ENCODE results near the gene SALL1.

- no peak for TF ChIP-seq EP300 (conservative IDR thresholded peaks at IDR 0.05; ENCODE audit: poor library complexity, severe bottlenecking)
- TF ChIP-seq CTCF (IDR thresholded peaks at IDR 0.05; ENCODE audit: poor library complexity, severe bottlenecking) = no peak
- no peak for TF ChIP-seq RAD21 (conservative IDR thresholded peaks at IDR 0.05)
- TF ChIP-seq TAF1 (IDR thresholded peaks at IDR 0.05; ENCODE audit: low read depth) = no peak
- no peak for TF ChIP-seq SMC3 (conservative IDR thresholded peaks at IDR 0.05; ENCODE audit: poor library complexity)
- no peak for TF ChIP-seq POLR2AphosphoS5 (IDR thresholded peaks at IDR 0.05)
- TF ChIP-seq REST (IDR thresholded peaks at IDR 0.05; ENCODE audit: borderline replicate concordance) = no peak
- no peak for TF ChIP-seq EZH2 (IDR thresholded peaks at IDR 0.05; ENCODE audit: borderline replicate concordance, insufficient read depth, low read length, poor library complexity, severe bottlenecking)
These were observed 29.8 kb upstream of the SALL1 start for GRCh38 chr16:51180719-51181502.

Measured in neural cell (in vitro differentiated cells).